NCI-H524 treated with DMSO at 0.1 percent for 48 hours (cell line): ENCODE results near the gene DISP2.

ENCODE experiments used
- DNase-seq: peaks from one replicate; lab custom pipeline; 2025; lab: John Stamatoyannopoulos, UW

DISP2 gene

GRCh38 chr15:40363611-40364010 is 5.6 kb downstream of the DISP2 start:
- DNase-seq = no peak

- no peak for DNase-seq
These were observed 6.2 kb downstream of the DISP2 start for GRCh38 chr15:40364251-40364650.

DNA sequence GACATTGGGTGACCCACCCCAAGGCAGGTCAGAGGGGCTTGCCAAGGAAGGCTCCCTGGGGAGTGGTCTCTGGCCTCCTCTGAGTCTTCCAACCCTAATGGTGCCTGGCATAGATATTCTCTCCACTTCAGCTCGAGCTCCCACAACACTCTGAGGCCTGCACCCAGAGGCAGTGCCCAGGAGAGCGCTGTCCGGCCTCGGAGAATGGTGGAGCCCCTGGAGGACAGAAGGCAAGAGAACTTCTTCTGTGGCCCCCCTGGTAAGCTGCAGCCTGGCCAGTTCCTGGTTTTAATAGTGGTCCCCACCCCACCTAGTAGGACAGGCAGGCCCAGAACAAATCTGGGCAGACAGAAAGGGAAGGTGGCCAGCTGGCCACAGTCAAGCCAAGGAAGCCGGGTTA is 7.0 kb downstream of the DISP2 start:
- DNase-seq = no peak

DNA sequence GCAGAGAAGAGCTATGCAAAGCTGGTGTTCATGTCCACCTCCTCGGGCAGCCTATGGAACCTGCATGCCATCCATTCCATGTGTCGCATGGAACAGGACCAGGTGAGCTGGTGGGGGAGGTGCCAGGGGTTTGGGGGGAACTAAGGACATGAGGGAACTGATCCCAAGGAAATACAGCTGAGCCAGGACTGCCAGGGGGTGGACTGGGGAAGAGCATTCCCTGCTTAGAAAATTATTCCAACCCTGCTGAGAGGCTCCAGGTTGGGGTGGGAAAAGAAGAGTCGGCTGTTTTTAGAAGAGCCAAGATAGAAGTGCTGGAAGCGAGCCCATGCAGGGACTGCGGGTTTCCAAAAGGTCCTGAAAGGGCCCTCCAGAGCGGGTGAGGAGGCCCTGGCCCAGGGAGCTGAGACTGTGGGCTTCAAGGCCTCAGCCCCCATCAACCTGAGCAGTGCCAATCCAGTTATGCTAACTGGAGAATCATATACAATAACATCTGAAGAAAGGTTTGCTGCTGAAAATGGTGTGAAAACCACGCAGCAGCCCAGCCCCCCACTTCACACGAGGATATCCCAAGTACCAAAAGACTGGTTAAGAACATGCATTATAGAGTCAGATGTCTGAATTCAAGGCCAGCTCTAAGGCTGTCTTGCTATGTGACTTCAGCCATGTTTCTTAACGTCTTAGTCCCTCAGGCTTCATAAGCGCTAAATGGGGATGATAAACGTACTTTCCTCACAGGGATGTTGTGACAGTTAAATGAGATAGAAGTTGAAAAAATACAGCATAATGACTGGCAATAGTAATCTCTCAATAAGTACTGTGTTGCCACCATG is 7.8 kb downstream of the DISP2 start:
- no peak for DNase-seq

GRCh38 chr15:40366457-40367370 is 8.7 kb downstream of the DISP2 start:
- DNase-seq = no peak

DNA sequence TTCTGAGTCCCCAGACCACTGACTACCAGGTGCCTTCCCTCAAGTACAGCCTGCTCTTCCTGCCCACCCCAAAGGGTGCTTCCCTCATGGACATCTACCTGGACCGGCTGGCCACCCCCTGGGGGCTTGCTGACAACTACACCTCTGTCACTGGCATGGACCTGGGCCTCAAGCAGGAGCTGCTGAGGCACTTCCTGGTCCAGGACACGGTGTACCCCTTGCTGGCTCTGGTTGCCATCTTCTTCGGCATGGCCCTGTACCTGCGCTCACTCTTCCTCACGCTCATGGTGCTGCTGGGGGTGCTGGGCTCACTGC is 9.3 kb downstream of the DISP2 start:
- no peak for DNase-seq

DNA sequence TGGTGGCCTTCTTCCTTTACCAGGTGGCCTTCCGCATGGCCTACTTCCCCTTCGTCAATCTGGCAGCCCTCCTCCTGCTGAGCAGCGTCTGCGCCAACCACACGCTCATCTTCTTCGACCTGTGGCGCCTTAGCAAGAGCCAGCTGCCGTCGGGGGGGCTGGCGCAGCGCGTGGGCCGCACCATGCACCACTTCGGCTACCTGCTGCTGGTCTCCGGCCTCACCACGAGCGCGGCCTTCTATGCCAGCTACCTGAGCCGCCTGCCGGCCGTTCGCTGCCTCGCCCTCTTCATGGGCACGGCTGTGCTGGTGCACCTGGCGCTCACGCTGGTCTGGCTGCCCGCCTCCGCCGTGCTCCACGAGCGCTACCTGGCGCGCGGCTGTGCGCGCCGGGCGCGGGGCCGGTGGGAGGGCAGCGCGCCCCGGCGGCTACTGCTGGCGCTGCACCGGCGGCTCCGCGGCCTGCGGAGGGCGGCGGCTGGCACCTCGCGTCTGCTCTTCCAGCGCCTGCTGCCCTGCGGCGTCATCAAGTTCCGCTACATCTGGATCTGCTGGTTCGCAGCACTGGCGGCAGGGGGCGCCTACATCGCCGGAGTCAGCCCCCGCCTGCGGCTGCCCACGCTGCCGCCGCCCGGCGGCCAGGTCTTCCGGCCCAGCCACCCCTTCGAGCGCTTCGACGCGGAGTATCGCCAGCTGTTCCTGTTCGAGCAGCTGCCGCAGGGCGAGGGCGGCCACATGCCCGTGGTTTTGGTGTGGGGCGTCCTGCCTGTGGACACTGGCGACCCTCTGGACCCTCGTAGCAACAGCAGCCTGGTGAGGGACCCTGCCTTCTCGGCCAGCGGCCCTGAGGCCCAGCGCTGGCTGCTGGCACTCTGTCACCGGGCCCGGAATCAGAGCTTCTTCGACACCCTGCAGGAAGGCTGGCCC is 9.9 kb downstream of the DISP2 start:
- DNase-seq = peak; percentile 83

GRCh38 chr15:40368719-40369473 is 10.9 kb downstream of the DISP2 start:
- DNase-seq = no peak

- no peak for DNase-seq
These were observed 11.5 kb downstream of the DISP2 start for GRCh38 chr15:40369474-40369869.

GRCh38 chr15:40369971-40370370 is 12.0 kb downstream of the DISP2 start:
- no peak for DNase-seq

DNA sequence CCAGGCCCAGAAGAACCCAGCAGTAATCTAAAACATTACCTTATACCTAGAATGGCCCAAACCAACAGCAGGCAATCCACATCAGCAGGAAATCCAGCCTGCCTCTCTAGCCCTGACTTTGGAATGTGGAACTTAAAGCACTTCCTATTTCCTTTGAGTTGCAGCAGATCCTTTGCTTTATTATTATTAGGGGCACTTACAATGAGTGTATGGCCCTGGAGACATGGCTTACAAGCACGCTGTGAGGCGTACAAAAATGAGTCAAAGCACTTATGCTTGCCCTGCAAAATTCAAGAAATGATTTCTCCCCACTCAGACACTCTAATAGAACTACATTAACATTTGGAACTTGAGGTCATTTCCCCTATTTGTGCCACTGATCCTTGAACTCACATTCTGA is 15.0 kb downstream of the DISP2 start:
- no peak for DNase-seq

DNA sequence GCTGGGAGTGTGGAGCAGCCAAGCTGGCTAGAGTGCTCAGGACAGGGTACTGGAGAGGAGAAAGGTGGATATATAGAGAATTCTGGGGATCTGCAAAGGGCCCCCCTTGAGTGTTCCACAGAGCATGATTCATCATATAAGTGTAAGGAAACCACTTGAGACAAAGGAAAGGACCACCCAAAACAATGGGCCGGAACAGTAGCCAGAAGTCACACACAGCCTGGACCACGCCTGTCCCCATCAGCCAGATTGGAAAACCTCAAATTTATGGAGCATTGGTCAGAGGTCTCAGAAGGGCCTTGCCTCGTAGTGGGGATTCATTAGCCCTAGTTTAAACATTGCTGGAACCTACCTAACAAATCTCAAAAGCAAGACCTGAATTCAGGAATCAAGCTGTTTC is 19.6 kb downstream of the DISP2 start:
- DNase-seq = no peak

DNA sequence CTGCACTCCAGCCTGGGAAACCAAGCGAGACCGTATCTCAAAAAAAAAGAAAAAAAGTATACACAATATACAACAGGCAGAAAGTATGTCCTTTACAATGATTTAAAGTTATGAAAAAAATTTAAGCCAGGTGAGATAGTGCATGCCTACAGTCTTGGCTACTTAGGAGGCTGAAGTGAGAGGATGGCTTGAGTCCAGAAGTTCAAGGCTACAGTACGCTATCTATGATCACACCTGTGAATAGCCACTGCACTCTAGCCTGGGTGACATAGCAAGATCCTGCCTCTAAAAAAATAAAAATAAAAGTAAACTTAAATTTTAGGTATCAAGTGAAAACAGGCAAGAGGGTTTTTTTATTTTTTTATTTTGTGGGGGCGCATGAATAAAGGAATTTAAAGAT is 21.4 kb downstream of the DISP2 start:
- DNase-seq = no peak

DNA sequence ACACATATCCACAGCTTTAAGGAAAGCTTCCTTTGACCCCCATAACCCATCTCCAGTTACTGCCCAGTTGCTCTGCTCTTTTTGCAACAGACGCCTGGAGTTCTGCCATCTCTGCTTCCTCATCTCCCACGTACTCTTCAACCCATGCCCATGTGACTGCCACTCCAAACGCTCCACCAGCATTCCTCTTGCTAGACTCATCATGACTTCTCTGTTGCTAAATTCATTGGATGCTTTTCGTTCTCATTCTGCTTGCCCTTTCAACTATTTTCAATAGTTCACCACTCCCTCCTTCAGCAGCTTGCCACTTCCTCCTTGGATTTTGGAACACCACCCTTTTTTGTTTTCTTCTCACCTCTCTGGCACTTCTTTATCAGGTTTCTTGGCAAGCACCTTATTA is 21.8 kb downstream of the DISP2 start:
- no peak for DNase-seq

- DNase-seq = no peak
These were observed 22.6 kb downstream of the DISP2 start for GRCh38 chr15:40380636-40381035.

GRCh38 chr15:40381818-40382529 is 24.0 kb downstream of the DISP2 start:
- DNase-seq = no peak

DNA sequence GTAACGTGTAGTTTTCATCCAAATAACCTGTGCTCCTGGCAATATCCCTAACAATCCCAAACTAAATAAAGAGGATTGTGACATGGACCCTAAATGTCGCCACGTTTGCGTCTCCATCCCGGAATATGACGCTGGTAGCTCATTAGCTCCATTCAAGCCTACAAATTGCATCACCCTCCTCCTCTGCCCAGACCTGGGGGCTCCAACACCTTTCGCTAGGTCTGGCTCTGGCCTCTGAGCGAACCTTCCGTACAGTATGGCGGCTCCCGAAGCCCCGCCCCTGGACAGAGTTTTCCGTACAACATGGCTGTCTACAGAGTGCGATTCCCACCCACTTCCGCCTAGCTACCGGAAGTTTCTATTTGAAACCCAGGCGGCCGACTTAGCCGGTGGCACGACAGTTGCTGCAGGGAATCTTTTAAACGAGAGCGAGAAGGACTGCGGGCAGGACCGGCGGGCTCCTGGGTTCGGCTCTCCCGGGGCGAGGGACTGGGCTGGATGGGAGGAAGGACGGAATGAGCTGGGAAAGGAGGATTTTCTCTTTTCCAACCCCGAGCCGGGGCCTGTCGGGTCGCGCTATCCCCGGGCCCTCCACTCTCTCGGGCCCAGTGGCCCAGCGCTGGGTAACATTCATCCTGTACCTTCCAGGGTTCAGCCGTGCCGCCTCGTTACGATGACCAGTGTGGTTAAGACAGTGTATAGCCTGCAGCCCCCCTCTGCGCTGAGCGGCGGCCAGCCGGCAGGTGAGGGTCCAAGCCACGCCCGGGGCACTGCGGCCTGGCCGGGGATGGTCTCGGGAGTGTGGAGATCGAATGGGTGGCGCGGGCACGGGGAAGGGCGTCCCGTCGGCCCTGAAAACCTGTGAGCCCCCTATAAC is 24.8 kb downstream of the DISP2 start, which contains the start of gene KNSTRN:
Gene KNSTRN, plus strand, starts transcription at position 142 of the 877 bp plus-strand sequence. Its CDS starts 115 bp downstream, at position 257.
- peak; percentile 88 for DNase-seq

GRCh38 chr15:40386480-40386879 is 28.5 kb downstream of the DISP2 start:
- no peak for DNase-seq

DNA sequence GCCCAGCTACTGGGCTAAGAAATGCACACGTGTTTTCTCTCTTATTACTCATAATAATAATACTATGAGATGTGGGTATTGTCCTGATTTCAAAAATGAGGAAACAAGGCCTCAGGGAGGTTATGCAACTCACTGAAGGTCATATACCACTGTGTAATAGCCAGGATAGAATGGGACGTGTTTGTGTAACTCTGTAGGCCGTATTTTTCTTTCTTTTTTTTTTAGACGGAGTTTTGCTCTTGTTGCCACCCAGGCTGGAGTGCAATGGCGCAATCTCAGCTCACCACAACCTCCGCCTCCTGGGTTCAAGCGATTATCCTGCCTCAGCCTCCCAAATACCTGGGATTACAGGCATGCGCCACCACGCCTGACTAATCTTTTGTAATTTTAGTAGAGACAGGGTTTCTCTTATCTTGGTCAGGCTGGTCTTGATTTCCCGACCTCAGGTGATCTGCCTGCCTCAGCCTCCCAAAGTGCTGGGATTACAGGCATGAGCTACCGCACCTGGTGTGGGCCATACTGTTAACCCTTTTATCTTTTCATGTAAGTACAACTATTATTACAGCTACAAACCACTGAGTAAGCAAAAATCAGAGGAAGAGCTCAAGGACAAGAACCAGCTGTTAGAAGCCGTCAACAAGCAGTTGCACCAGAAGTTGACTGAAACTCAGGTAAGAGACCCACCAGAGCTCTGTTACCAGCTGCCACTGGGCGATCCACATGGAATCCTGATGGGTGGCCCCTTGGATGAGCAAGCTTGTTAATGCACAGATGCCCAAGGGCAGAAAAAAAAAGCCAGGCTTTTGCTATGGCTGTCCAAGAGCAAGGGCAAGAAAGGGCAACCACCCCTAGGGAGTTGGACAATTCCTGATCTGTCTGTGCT is 31.2 kb downstream of the DISP2 start:
- DNase-seq = no peak
